ENCODE data around the gene CNEP1R1.

- TF ChIP-seq POLR2AphosphoS5 (IDR thresholded peaks at IDR 0.05; ENCODE audit: borderline replicate concordance, low read depth, low read length): no peak
- TF ChIP-seq EZH2 (IDR thresholded peaks at IDR 0.05): no peak
Measured at GRCh38 chr16:50079397-50080140, 54.5 kb downstream of the CNEP1R1 start.

All from SK-N-MC (cell line).